DOHH2 (cell line): ENCODE results near the gene MARCHF10.

ENCODE experiments used
- H3F3A ChIP-seq: fragments of 200-600 bp; sonication (generic), shearing (Covaris generic); 2 replicates; pipeline ENCODE4 v1.6.0; 2016; ENCODE audit warnings: antibody characterized with exemption, mild to moderate bottlenecking; ENCODE audit not compliant: control insufficient read depth, insufficient read depth
- H3K27ac ChIP-seq: fragments of 200-600 bp; sonication (generic); 2 replicates; pipeline ENCODE4 v1.5.1; 2014; ENCODE audit warnings: low read depth, mild to moderate bottlenecking, low read length, moderate library complexity
- H3K27me3 ChIP-seq: fragments of 200-600 bp; sonication (generic); 2 replicates; pipeline ENCODE4 v1.6.1; 2014; ENCODE audit warnings: mild to moderate bottlenecking, low read length, mixed read lengths; ENCODE audit not compliant: control insufficient read depth
- H3K36me3 ChIP-seq: fragments of 200-600 bp; sonication (generic); 2 replicates; pipeline ENCODE4 v1.6.1; 2014; ENCODE audit warnings: mild to moderate bottlenecking, low read length, moderate library complexity, mixed read lengths; ENCODE audit not compliant: control insufficient read depth
- H3K4me1 ChIP-seq: fragments of 200-600 bp; sonication (generic); 2 replicates; pipeline ENCODE4 v1.6.1; 2014; ENCODE audit warnings: mild to moderate bottlenecking, low read length, mixed read lengths; ENCODE audit not compliant: control insufficient read depth
- H3K4me2 ChIP-seq: fragments of 200-600 bp; sonication (generic); 2 replicates; pipeline ENCODE4 v1.6.0; 2014; ENCODE audit warnings: mild to moderate bottlenecking, low read length, moderate library complexity
- H3K4me3 ChIP-seq: fragments of 200-600 bp; sonication (generic); 2 replicates; pipeline ENCODE4 v1.5.1; 2014; ENCODE audit warnings: mild to moderate bottlenecking, low read length, mixed read lengths
- H3K79me2 ChIP-seq: fragments of 200-600 bp; sonication (generic); 2 replicates; pipeline ENCODE4 v1.6.1; 2014; ENCODE audit warnings: mild to moderate bottlenecking, low read length, mixed read lengths; ENCODE audit not compliant: control insufficient read depth
- H3K9me2 ChIP-seq: fragments of 200-600 bp; sonication (generic); replicated peaks from 2 replicates; pipeline ENCODE4 v1.6.1; 2014; ENCODE audit warnings: mild to moderate bottlenecking, low read length, mixed read lengths; ENCODE audit not compliant: control insufficient read depth
- H3K9me3 ChIP-seq: fragments of 200-600 bp; sonication (generic); 2 replicates; pipeline ENCODE4 v1.6.1; 2014; ENCODE audit warnings: antibody characterized with exemption, low read length, mixed read lengths; ENCODE audit not compliant: control insufficient read depth, insufficient read depth
- H4K20me1 ChIP-seq: fragments of 200-600 bp; sonication (generic); 2 replicates; pipeline ENCODE4 v1.6.0; 2014; ENCODE audit warnings: low read depth, mild to moderate bottlenecking, antibody characterized with exemption, low read length, moderate library complexity; ENCODE audit not compliant: control insufficient read depth, insufficient read depth
- CTCF ChIP-seq: fragments of 200-600 bp; sonication (generic); IDR thresholded peaks from one replicate; pipeline ENCODE4 v1.5.1; 2014; ENCODE audit warnings: antibody characterized with exemption, mild to moderate bottlenecking, low read depth, low read length; ENCODE audit not compliant: poor library complexity, severe bottlenecking
- EZH2phosphoT487 ChIP-seq: fragments of 200-600 bp; sonication (generic); IDR thresholded peaks from 2 replicates; pipeline ENCODE4 v1.6.1; 2017; ENCODE audit warnings: borderline replicate concordance, mild to moderate bottlenecking, antibody characterized with exemption, low read length, moderate library complexity, mixed read lengths

The MARCHF10 gene

DNA sequence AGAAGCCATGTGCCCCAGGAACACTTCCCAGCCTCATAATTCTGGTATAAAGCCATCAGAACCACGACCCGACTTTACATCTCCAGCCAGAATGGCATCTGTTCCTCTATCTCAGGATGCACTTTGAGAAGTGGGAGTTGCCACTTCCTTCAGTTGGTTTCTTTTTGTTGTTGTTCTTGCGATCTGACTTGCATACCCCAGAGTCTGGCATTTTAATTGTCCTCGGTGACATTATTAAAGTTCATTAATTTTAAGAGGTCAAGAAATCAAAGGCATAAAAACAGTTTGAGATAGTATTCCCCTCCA lies 13.5 kb downstream of the MARCHF10 start:
- no peak overlapping the region for H3K27ac ChIP-seq
- no peak overlapping the region for H3K4me2 ChIP-seq
- no peaks in the 10 kb centered on the region for H3K36me3 ChIP-seq
- H3K27me3 ChIP-seq: peaks cover 17% of the 10 kb centered on the region
- H3K9me3 ChIP-seq: peaks cover 3% of the 10 kb centered on the region; the same call in 1 of the 2 replicates
- H3K9me2 ChIP-seq: no peaks in the 10 kb centered on the region
- no peaks in the 10 kb centered on the region for H3F3A ChIP-seq
- H3K79me2 ChIP-seq: no peaks in the 10 kb centered on the region
- no peak overlapping the region for H3K4me3 ChIP-seq
- H4K20me1 ChIP-seq: no peaks in the 10 kb centered on the region
- H3K4me1 ChIP-seq: no peaks in the 10 kb centered on the region
- TF ChIP-seq EZH2phosphoT487 (no peak), CTCF (no peak)

- Histone ChIP-seq H3K27me3 (peaks cover 17% of the 10 kb centered on the region), H3K4me1 (no peaks in the 10 kb centered on the region), H3K4me3 (no peak overlapping the region), H3K27ac (no peak overlapping the region), H3K9me2 (no peaks in the 10 kb centered on the region), H3K79me2 (no peaks in the 10 kb centered on the region), H3F3A (no peaks in the 10 kb centered on the region), H3K36me3 (no peaks in the 10 kb centered on the region), H3K9me3 (peaks cover 3% of the 10 kb centered on the region; the same call in 1 of the 2 replicates), H4K20me1 (no peaks in the 10 kb centered on the region), H3K4me2 (no peak overlapping the region)
- no peak for TF ChIP-seq CTCF
Measured at GRCh38 chr17:62793919-62794665, 14.0 kb downstream of the MARCHF10 start.

- no peaks in the 10 kb centered on the region for H3K9me2 ChIP-seq
- H3K36me3 ChIP-seq: no peaks in the 10 kb centered on the region
- H4K20me1 ChIP-seq: no peaks in the 10 kb centered on the region
- no peak overlapping the region for H3K4me3 ChIP-seq
- peaks cover 17% of the 10 kb centered on the region for H3K27me3 ChIP-seq
- H3K79me2 ChIP-seq: no peaks in the 10 kb centered on the region
- peaks cover 3% of the 10 kb centered on the region; the same call in 1 of the 2 replicates for H3K9me3 ChIP-seq
- H3K4me1 ChIP-seq: no peaks in the 10 kb centered on the region
- TF ChIP-seq EZH2phosphoT487: no peak
- TF ChIP-seq CTCF: no peak
- no peaks in the 10 kb centered on the region for H3F3A ChIP-seq
- no peak overlapping the region for H3K27ac ChIP-seq
- H3K4me2 ChIP-seq: no peak overlapping the region
Measured at GRCh38 chr17:62792447-62792800, 15.7 kb downstream of the MARCHF10 start.
